GM12801 (cell line): ENCODE results near the gene RHO.

ENCODE experiments used
- TF ChIP-seq, protein P1 (sequence below): IDR thresholded peaks from one replicate; pipeline ENCODE4 v1.5.1; 2011; ENCODE audit warnings: control low read depth; ENCODE audit not compliant: insufficient read length; ENCODE audit errors: extremely low read depth

RHO gene

DNA sequence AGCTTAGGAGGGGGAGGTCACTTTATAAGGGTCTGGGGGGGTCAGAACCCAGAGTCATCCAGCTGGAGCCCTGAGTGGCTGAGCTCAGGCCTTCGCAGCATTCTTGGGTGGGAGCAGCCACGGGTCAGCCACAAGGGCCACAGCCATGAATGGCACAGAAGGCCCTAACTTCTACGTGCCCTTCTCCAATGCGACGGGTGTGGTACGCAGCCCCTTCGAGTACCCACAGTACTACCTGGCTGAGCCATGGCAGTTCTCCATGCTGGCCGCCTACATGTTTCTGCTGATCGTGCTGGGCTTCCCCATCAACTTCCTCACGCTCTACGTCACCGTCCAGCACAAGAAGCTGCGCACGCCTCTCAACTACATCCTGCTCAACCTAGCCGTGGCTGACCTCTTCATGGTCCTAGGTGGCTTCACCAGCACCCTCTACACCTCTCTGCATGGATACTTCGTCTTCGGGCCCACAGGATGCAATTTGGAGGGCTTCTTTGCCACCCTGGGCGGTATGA is at the start of gene RHO:
Gene RHO, plus strand, starts transcription at position 51 of the 512 bp plus-strand sequence. Its CDS starts 95 bp downstream, at position 146.
- TF ChIP-seq, protein P1, sequence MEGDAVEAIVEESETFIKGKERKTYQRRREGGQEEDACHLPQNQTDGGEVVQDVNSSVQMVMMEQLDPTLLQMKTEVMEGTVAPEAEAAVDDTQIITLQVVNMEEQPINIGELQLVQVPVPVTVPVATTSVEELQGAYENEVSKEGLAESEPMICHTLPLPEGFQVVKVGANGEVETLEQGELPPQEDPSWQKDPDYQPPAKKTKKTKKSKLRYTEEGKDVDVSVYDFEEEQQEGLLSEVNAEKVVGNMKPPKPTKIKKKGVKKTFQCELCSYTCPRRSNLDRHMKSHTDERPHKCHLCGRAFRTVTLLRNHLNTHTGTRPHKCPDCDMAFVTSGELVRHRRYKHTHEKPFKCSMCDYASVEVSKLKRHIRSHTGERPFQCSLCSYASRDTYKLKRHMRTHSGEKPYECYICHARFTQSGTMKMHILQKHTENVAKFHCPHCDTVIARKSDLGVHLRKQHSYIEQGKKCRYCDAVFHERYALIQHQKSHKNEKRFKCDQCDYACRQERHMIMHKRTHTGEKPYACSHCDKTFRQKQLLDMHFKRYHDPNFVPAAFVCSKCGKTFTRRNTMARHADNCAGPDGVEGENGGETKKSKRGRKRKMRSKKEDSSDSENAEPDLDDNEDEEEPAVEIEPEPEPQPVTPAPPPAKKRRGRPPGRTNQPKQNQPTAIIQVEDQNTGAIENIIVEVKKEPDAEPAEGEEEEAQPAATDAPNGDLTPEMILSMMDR = no peak

DNA sequence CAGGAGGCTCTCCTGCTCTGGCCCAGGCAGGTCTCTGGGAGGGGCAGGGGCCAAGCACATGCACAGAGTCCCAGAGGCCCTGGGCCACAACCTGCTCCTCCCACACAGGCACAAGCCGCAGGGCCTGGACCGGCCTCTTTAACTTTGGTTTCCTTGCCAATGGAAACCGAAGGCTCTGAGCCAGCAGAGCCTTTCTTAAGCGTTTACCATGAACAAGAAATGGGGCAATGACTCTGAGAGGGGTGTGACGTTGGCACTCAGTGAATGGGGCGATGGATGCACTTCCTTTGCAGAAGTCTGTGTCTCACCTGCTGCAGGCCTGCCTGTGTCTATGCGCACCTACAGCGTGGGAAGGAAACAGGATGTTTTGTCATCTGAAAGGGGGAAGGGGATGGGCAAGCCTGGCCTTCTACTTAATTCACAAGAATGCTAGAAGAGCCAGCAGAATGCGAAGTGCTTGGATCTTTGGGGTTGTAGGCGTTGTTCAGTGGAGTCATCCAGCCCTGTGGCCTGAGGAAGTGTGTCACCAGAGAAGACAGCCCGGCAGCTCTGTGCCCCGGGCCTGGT is 46.6 kb upstream of the RHO start:
- TF ChIP-seq, protein P1 = no peak

DNA sequence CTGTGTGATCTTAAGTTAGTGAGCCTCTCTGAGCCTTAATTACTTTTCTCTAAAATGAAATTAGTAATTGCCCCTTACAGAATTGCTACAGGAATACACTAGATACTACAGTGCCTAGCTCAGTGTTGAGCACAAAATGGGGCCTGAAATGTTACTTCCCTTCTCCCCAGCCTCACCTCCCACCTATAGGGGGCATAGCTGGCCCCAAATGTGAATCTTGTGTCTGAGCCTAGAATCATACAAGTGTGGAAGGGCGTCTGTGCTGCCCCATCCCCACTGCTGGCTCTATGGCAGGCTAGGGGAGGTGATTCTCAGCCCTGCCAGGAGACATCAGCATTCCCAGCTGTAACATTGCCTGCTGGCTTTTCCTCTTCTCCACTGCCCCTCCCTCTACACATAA is 45.7 kb upstream of the RHO start:
- TF ChIP-seq, protein P1 = no peak

DNA sequence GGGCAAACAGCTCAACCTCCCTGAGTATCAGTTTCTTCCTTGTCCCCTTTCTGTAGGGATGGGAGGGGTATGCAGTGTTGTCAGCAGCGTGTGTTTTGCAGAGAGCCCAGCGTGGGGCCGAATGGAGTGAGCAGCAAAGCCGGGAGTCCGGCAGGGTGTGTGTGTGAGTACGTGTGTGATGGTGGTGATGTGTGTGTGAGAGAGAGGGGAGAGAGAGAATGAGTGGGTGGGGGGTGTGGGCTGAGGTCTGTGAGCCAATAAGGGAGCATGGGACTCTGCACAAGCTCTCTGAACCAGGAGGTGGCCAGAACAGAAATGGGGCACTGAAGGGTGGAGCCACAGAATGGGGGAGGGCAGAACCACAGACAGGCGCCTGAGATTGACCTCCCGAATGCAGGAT is 44.6 kb upstream of the RHO start:
- TF ChIP-seq, protein P1 = no peak

DNA sequence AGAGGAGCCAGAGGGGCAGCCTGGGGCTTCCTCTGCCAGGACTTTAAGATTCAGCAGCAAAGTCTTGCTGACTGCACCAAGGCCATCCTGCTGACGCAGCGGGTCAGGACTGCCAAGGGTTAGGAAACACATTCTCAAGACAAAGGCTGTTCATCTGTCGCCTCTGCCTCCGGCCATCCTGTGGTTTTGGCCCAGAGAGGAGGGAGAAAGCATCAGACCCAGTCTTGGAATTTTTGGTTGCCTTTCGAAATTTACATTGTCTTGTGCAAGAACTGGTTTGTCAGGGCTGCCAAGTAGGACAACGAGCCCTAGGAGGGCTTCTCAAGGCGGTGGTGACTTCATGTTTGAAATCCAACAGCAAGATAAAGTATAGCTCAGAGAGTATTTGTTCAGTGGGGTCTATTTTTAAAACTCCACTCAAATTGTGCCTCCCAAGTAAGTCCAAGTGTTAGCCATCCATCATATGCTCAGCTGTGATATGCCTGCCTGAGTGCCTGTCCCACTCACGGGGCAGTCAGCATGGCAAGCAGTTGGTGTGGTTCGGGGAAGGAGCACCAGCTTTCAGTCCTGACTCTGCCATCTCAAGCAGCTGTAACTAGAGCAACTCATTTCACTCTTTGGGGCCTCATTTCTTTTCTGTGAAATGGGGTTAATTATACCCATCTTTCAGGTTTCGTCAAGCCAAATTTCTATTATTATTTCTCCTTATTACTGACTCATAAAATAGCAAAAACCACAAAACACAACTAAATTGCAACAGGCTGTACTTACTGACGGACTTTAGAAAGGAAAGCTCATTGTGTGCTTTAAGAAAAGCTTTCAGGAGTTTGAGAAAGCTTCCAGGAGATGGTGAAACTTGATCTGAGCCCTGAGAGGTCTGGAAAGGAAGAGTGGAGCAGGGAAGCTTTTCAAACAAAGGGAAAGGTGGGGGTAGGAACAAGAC is 42.4 kb upstream of the RHO start:
- TF ChIP-seq, protein P1 = no peak

DNA sequence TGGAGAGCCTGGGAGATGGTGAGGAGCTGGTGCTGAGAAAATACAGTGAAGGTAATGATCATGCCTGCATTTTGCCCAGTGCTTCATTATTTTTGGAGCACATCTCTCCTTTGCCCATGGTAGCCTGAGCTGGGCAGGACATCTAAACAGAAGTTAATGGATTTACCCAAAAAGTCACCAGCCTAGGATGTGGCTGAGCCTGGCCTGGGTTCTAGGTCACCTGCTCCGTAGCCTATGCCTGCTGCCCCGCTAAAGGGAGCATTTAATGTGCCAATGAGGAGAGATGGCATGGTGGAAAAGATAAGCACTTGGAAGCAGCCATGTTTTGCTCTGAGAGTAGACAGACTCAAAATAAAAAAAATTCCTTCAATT is 41.8 kb upstream of the RHO start:
- TF ChIP-seq, protein P1 = no peak

DNA sequence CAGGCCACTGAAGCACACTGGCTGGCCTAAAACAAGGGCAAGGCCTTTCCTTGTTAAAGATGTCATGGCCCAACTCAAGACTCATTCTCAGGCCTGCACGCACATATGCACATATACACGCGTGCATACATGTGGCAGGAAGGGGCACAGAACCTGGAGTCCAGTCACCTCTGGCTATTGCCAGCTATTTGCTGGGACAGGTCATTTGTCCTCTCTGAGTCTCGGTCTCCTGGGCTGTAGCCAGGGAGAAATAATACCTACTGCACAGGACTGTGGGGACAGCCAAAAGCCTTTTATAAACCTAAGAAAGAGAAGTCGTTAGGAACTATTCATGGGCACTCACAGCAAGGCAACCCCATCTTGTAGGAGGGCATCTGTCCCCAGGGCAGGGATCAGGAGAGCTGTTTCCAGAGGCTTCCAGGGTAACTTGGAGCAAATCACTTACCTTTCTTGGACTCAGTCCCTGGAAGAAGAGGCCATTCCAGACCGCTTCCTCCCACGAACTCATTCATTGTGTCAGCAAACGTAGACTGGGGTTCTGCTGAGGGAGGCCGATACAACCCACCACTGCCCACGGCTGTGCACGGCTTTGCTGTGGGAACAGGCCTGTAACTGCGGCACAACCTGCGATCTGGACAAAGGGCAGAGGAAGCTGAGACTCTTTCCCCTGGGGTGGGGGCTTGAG is 41.1 kb upstream of the RHO start:
- TF ChIP-seq, protein P1 = no peak
